Vagina (tissue), 2 donors: ENCODE data around the gene EGFLAM.

Experiments used
- CTCF ChIP-seq, 3 experiments: fragments of 450-650 bp in 2 of 3; fragments of 200-600 bp in 1 of 3; sonication (generic) in 1 of 3; IDR thresholded peaks; one replicate each; pipeline ENCODE4 v1.5.1; 2017 to 2019; ENCODE audit warnings: antibody characterized with exemption in 3 of 3, mild to moderate bottlenecking in 2 of 3, moderate library complexity in 2 of 3
- POLR2A ChIP-seq, 2 donors: fragments of 450-650 bp; IDR thresholded peaks; one replicate each; pipeline ENCODE4 v1.6.1; 2017; ENCODE audit warnings: antibody characterized with exemption in 2 of 2, mild to moderate bottlenecking in 2 of 2, moderate library complexity in 2 of 2

GRCh38 chr5:38286002-38286401 lies 27.6 kb downstream of the EGFLAM start:
- TF ChIP-seq POLR2A (IDR thresholded peaks at IDR 0.05): no peak
- TF ChIP-seq CTCF (IDR thresholded peaks at IDR 0.05): no peak
